ENCODE measurements around the gene OR8D2.

Gene OR8D2, protein sequence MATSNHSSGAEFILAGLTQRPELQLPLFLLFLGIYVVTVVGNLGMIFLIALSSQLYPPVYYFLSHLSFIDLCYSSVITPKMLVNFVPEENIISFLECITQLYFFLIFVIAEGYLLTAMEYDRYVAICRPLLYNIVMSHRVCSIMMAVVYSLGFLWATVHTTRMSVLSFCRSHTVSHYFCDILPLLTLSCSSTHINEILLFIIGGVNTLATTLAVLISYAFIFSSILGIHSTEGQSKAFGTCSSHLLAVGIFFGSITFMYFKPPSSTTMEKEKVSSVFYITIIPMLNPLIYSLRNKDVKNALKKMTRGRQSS

DNA sequence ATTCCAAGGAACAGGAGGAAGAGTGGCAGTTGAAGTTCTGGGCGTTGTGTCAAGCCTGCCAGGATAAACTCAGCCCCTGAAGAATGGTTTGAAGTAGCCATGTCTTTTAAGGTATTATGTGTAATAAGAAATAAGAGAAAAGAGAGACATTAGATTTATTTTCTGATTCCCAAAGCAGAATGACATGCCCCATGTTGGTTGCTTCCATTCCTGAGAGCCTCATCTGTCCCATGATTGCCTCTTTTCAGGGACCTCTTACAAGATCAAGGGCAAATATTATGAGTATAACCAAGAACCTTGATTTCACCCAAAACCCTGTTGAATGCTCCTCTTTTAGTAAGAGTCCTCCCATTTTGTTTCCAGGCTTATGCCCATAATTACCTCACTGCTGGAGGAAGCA is at the start of gene OR8D2:
TSS of gene OR8D2 (minus strand) at position 101 of the 400 bp plus-strand sequence. CDS start at position 101, 0 bp downstream.
- no peak for DNase-seq (ENCODE audit: low spot score)

DNA sequence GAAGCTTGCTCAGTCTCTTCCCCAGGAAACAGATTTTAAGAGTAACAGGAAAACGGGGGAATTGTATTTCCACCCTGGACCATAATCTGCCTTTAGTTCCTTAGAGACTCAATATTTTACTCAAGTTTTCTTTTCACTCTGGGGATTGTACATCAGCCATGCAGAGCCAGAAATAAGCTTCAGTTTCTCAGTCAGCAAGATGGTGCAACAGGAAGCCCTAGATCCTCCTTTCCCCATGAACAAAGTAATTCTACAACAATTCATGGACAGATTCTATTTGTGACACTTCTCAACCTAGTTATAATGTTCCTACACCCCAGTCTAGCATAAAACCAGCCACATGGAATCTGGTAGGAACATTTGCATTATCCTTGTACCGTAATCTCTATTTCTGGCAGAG is 39.6 kb upstream of the OR8D2 start:
- no peak for DNase-seq (ENCODE audit: low spot score)

DNA sequence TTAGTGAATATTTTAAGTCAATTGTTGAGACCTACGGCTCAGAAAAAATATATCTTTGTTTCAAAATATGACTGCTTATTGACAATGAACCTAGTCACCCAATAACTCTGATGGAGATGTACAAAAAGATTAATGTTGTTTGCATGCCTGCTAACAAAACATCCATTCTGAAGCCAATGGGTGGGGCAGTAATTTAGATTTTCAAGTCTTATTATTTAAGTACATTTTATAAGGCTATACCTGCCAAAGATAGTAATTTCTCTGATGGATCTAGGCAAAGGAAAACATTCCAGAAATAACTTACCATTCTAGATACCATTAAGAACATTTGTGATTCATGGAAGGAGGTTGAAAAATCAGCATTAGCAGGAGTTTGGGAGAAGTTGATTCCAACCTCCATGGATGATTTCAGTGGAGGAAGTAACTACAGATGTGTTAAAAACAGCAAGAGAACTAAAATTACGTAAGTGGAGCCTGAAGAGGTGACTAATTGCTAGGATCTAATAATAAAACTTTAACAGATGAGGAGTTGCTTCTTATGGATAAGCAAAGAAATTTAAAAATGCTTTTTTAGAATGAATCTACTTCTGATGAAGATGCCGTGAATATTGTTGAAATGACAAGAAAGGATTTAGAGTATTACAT is 26.4 kb upstream of the OR8D2 start:
- no peak for DNase-seq (ENCODE audit: low spot score)

DNA sequence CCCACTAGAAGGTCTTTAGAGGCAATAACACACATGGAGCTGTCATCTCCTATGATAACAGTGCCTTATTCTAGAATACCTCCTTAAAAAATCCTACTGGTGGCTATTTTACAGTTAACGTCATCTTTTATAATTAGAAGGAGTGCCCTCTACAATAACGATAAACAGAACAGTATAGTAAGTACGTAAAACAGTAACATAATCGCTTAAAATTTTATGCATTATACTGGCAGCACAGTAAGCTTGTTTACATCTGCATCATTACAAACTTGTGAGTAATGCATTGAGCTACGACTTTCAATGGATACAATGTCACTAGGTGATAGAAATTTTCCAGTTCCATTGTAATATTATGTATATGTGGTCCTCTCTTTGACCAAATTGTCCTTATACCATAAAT is 24.3 kb upstream of the OR8D2 start:
- no peak for DNase-seq (ENCODE audit: low spot score)

DNA sequence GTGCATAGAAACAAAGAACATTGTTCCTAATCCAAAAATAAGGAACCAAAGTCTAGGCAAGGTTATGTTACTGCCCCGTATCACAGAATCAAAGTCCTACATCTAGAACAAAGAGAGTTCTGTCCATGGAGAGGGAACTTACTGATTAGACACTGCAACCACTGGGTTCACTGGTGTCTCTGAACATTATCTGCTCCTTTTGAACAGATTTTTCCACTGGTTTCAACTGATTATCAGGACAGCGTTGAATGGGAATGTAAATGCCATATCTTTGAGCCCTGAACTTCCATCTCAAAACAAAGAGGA is 20.1 kb upstream of the OR8D2 start:
- DNase-seq (ENCODE audit: low spot score), result no peak

DNA sequence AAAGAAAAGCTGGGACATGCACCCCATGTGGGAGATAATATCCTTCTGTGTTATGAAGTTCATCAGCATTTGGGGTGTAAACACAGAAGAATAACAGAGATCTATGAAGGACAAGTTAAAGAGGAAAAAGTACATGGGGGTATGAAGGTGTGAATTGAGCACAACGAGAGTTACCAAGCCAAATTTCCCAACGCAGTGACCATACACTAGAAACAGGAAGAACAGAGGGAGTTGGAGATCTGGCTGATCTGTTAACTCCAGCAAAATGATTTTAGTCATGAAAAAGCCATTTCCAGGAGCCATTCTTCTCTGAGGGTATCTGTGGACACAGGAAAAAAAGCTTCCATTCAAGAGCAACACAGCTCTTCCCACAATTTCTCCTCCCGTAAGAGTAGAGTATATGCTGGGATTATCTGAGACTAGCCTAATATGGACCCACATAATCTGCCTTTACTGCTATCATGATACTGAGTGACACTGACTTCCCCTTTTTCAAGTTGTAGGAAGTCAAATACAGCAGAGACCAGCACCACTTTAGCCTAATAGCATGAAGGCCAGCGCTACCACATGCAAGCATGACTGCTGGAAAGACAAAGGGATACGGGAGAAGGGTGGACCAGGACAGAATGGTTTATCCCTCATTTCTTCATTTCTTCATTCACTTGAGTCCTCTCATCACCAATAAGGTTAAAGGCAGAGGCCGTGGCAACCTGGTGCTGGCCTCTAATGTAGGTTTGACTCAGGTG is 19.6 kb upstream of the OR8D2 start:
- DNase-seq (ENCODE audit: low spot score), result no peak

DNA sequence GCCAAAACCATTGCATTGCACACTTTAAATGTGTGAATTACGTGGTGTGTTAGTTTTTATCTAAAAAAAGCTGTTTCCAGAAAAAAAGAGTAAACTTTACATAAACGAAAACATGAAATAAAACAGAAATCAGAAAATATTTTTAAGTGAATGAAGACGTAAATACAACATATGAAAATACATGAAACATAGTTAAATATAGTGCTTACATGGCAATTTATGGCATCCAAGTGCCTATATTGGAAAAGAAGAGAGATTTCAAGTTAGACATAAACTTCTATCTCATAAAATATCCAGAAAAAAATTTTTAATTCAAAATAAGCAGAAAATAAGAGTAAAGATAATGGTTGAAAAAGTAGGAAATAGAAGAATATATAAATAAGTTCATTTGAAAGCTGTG is 11.9 kb upstream of the OR8D2 start:
- DNase-seq (ENCODE audit: low spot score), result no peak

DNA sequence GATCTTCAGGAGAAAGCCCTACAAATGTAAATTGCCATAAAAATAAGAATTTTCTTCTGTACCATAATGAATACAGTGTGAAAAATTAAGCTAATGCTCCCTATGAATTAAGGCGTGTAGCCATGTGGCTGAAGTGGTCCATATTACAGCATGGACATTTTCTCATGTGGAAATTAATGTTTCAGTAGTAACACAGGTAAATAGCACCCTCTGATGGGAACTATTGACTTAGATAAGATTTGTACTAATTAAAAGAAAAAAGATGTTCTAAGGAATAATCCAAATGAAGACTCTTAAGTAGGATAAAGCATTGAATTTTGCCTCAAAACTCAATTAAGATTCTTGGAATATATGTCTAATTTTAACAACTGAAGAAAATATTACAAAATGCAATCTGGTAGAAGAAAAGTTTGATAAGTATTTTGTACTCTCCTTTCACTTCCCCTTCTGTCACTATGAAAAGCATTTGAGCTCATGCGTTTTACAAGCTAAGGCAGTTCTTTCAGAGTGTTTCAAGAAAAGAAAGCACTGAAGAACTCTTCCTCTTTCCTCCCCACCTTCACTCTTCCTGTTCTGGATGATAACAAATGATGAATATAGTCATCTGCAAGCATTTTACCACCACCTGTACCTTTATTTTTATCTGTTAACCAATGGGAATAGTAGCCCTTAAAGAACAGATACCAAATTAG is 9.9 kb upstream of the OR8D2 start:
- no peak for DNase-seq (ENCODE audit: low spot score)

DNA sequence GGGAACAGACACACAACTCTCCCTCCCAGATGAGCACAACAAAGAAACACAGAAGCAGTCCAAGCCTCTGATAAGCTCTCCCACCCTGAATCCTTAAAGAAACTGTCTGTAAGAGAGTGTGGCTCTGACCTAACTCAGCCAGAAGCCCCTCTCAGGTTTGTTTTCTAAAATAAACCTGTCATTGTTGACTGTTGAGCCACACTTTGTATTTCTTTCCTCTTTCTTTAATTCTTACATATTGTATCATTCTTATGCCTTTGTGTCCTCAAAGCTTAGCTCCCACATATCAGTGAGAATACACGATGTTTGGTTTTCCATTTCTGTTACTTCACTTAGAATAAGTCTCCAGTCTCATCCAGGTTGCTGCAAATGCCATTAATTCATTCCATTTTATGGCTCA is 7.8 kb upstream of the OR8D2 start:
- DNase-seq (ENCODE audit: low spot score), result no peak

DNA sequence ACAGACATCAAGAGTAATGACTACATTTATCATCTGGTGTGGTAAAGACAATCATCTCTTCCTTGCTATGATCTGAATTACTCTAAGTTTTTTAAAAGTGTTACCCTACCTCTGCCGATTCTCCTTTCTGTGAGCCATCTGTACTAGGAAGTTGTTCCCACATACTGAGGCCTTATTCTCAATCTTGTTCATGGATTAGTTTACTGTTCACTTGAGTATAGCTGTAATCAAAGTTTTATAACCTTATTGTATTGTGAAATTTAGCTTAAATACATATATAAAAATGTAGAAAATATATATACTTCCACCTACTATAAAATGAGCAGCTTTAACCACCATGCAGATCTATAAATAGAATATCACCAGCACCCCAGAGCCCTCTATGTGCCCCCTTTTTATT is 2.4 kb upstream of the OR8D2 start:
- DNase-seq (ENCODE audit: low spot score), result no peak

DNA sequence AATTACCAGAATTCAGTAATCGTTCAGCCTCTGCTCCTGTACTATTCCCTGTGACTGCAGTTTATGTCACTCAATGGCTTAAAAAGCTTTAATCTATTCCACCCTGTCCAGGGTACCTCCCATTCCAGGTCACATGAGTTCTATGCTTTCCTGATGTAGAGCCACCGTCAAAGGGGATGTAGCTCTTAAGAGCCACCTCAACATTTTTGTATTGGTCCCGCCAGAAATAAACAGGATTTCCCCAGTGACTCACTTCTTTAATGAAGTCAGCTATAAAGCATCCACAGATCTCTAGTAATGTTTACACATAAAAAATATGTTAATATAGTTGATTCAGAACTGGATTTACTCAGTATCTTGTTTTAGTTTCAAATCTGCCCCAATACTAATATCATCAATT is 4.9 kb downstream of the OR8D2 start:
- no peak for DNase-seq (ENCODE audit: low spot score)

DNA sequence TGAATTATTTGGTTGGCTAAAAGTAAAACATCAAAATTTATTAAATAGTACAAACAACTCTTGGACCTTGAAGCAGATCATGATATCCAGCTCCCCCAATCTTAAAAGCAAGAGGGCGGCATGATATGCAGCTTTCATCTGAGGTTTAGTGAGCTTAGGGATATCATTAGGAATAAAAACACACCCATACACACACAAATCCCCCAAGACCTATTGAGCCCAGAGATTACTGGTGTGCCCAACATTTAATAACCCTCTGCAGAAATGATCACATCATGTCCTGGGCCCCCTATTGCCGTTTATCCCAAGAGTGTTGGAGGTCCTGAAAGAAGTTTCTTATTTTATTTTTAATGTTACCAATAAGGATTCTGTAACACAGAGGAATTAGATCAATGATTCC is 6.1 kb downstream of the OR8D2 start, which contains the start of gene OR8D1:
TSS of gene OR8D1 (minus strand) at position 101 of the 400 bp plus-strand sequence. CDS start 3,183 bp downstream, outside the sequence.
- no peak for DNase-seq (ENCODE audit: low spot score)

DNA sequence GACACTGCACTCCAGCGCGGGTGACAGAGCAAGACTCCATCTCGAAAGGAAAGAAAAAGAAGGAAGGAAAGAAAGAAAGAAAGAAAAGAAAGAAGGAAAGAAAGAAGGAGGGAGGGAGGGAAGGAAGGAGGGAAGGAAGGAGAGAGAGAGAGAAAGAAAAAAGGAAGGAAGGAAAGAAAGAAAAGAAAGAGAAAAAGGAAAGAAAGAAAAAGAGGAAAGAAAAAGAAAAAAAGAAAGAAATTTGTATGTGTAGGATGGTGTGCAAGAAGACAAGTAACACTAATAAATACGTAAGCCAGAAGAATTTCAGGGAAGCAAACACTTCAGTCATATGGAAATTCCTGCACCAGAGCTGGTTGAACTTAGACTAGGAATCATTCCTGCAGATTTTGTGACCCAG is 6.9 kb downstream of the OR8D2 start:
- no peak for DNase-seq (ENCODE audit: low spot score)

DNA sequence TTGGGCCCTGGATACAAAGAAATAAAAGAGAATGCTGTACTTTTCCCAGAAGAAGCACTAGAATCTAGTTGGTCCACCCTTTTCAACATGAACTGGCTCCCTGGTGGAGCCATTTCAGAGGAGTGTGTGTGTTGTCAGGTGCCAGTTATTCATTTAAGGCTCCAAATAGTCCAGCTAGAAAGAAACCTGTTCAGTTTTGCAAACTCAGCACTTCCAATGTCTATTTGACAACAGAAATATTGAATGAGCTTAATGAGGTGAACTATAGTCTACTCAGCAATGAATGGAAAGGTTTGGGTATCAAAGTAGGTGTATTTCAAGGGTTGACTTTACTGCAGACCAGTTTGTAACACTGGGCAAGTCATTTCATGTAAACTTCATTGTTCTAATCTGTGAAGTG is 8.3 kb downstream of the OR8D2 start:
- DNase-seq (ENCODE audit: low spot score), result no peak

DNA sequence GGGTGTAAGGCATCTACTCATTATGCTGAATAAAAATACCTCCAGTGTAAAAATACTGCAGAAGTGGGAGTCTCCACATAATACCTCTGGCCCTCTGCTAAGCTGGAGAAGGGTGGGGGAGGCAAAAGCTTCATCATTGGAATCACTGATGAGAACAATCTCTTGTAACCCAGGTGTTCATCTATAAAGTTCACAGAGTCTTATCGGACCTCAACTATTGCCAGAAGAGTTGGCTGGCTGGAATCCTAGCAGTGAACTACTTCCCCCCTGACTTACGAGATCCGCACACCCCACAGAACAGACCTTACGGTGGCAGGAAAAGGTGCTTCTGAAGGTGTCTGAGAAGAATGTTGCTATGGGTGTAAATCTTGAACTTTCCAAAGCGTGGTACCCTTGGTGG is 8.7 kb downstream of the OR8D2 start:
- DNase-seq (ENCODE audit: low spot score), result no peak

DNA sequence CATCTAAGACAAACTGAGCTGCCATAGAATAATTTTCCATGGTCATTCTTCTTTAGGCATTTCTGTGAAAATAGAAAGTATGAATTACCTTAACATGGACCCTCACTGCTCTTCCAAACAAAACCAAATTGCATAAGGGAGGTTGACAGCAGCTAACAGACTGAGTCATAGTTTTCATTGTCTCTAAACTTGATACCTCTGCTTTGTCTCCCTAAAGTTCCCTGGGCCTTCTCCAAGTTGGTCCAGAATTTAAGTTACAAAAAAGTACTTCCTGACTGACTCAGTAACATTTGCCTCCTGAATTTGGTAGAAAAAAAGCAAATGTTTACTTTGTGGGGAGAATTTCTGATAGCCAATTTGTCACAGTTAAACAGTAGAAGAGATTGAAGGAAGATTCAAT is 9.3 kb downstream of the OR8D2 start:
- no peak for DNase-seq (ENCODE audit: low spot score)

DNA sequence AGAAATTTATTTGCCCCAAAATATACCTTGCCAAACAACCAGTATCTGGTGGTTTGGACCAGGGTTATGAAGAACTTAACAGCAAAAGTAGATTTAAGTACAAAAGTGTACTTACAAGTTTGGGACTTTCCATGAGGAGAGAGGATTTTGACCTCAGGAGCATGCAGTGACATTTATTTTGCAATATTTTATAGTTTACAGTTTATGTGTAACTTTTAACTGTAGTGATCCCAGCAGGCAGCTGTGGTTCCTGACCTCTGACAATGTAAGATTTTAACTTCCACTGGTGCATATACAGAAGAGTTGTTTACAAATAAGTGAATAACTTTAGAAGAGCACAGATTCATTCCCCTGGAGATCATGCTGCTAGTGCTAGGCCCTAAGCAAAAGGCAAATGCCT is 12.9 kb downstream of the OR8D2 start:
- DNase-seq (ENCODE audit: low spot score), result no peak

DNA sequence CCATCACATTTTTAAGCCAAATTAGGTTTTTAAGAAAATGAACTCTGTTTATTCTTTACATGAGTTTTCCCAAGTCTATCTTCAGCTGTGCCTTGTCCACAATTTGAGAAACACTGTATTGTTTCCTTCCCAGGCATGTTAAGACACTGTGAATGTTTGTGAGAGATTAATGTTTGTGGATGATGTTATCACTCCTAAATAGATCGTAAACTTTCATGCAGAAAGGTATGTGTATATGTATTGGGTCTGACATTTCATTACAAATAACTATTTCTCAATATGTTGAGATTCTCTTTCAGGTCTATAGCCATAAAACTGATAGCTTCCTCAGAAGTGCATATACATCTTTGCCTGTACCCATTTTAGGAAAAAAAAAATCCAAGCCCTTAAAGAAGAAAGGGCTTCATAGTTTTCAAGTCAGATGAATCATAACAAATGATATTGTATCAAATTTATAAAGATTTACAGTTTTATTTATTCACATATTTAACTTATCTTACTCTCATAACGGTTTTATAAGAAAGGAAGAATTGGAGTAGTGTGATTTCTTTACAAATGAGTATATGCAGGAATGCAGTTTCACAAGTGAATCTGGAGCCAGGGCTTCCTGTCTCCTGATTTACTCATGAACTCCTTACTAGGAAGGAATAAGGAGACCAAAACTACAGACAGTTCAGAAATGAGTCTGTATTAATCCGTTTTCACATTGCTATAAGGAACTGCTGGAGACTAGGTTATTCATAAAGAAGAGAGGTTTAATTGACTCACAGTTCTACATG is 17.5 kb downstream of the OR8D2 start:
- DNase-seq (ENCODE audit: low spot score), result no peak

DNA sequence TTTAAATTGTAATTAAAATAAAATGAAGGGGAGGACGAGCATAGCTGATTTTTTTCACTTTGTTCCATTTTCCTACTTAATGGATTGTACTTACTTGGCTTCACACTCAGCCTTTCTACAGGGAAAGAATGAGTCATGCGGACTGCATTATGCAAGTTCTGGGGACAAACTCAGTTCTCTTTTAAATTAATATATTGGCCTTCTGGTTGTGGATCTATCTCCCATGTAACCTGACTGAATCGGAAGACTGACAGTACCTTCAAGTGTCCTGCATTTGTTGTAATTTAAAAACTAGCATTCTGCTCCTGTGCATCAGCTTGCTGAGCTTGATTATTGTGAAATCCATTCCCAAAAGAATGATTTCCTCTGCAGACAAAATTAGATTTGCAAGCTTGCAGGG is 18.4 kb downstream of the OR8D2 start:
- no peak for DNase-seq (ENCODE audit: low spot score)

DNA sequence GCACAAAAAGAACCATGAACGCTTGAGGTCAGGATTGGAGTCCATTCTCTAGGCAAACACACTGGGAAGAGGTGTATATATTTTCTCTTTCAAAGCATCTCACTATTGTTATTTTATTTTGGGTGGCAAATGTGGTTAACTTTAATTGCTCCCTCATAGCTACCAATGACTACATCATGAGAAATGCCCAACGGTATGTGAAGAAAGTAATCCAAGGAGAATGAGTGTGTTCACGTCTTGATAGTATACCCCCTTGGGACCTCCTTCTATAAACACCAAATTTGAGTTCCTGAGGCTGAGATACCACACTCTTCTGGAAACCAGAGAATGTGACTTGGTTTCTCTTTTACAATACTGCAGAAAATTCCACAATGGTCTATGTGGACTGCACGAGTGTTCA is 22.1 kb downstream of the OR8D2 start:
- DNase-seq (ENCODE audit: low spot score), result no peak

DNA sequence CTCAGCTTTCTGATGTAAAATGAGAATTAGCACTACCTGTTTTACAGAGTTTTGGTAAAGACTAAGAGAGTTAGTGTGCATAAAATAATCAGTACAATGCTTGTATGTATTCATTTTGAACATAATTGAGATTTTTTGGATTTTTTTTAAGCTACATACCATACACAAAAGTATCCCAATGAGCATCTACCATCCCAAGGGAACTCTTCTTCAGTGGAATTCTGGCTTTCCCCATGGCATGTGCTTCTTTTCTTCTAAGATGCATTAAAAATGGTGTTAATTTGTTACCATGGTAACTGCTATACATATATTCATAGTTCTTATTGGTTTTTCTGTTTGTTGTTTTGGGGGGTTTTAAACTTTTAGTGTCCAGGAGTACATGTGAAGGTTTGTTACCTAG is 24.0 kb downstream of the OR8D2 start:
- DNase-seq (ENCODE audit: low spot score), result no peak

DNA sequence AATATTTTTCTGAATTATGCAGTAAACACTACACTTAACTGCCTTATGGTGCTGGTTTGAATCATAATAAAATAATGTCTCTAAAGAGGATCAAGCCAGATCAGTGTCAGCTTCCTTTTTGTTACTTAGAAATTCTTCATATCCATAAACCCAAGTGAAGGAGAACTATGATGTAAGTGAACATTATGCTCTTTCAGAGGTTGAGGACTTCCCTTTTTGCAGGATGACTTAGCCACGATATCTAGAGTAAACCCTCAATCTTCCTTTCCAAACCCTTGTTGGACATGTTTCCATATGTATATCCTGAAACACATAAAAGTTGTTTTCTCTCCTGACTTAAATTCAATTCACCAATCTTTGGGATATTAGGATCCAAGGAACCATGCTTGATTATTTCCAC is 25.3 kb downstream of the OR8D2 start:
- no peak for DNase-seq (ENCODE audit: low spot score)
